Endothelial cell of umbilical vein (primary cell): Measurements from ENCODE around the gene CAND2. TPM values are rescaled to one million over a fixed set of nuclear protein-coding genes. Genes with fewer than 3 reads are reported as not detected.
"Not testable (repeated sequence)": the region's sequence is repeated elsewhere in the genome, so short reads cannot be mapped to it uniquely, and the experiment has no call there.

ENCODE experiments used
- BruUV-seq: library from RNA; stranded (reverse); fragments of 400-500 nt; replicated peaks from 2 replicates; lab custom pipeline; 2021; lab: Mats Ljungman, UMichigan
- CTCF ChIA-PET: fragments of 300-600, 350-600 bp; sonication (Branson Sonifier 250); formaldehyde crosslinking; loops from one replicate; lab custom pipeline; 2021; ENCODE audit warnings: antibody characterized with exemption, inconsistent platforms; lab: Charles Lee
- POLR2A ChIA-PET: fragments of 300-600, 350-600 bp; sonication (Branson Sonifier 250); formaldehyde crosslinking; loops from one replicate; lab custom pipeline; 2021; ENCODE audit warnings: antibody characterized with exemption, inconsistent platforms; lab: Charles Lee
- DNase-seq: peaks from one replicate; pipeline ENCODE4 v3.0.0-alpha.2; 2011; ENCODE audit warnings: low read depth, low spot score
- FAIRE-seq: peaks from 2 replicates; lab custom pipeline; 2011; peaks lifted over from hg19 to GRCh38; lab: Jason Lieb, UNC
- H2AFZ ChIP-seq: 2 replicates; pipeline ENCODE4 v1.6.0; 2012; ENCODE audit warnings: low read depth, low read length, control low read depth, inconsistent platforms
- H3K27ac ChIP-seq: 2 replicates; pipeline ENCODE4 v1.5.1; 2011; ENCODE audit warnings: low read depth, mild to moderate bottlenecking, control low read depth, low read length, moderate library complexity; ENCODE audit not compliant: insufficient read depth
- H3K27me3 ChIP-seq, 2 experiments: 2 replicates each; pipeline versions ENCODE4 v1.6.0 to v1.6.1; 2011; ENCODE audit warnings: low read length in 2 of 2, mixed read lengths in 1 of 2; ENCODE audit not compliant: control insufficient read depth in 2 of 2, insufficient read depth in 2 of 2
- H3K36me3 ChIP-seq, 2 experiments: 2 replicates in 1 of 2; 3 replicates in 1 of 2; pipeline ENCODE4 v1.5.1; 2011; ENCODE audit warnings: low read length in 2 of 2, mild to moderate bottlenecking in 1 of 2, moderate library complexity in 1 of 2; ENCODE audit not compliant: control insufficient read depth in 2 of 2, insufficient read depth in 2 of 2; ENCODE audit errors: extremely low read depth in 1 of 2
- H3K4me1 ChIP-seq: 3 replicates; pipeline ENCODE4 v1.5.1; 2011; ENCODE audit warnings: mild to moderate bottlenecking, low read length; ENCODE audit not compliant: control insufficient read depth, insufficient read depth; ENCODE audit errors: extremely low read depth
- H3K4me2 ChIP-seq: 2 replicates; pipeline ENCODE4 v1.6.1; 2011; ENCODE audit warnings: low read length, control low read depth, mixed read lengths; ENCODE audit not compliant: insufficient read depth
- H3K4me3 ChIP-seq, 3 experiments: fragments of 200-600 bp in 1 of 3; sonication (generic), shearing (Covaris generic) in 1 of 3; replicated peaks in 1 of 3; 2 replicates each; pipeline ENCODE4 v1.5.1; 2011 to 2016; ENCODE audit warnings: control low read depth in 3 of 3, low read length in 3 of 3, mild to moderate bottlenecking in 2 of 3, inconsistent platforms in 1 of 3, low read depth in 1 of 3, moderate library complexity in 1 of 3; ENCODE audit not compliant: insufficient read depth in 1 of 3
- H3K79me2 ChIP-seq: 2 replicates; pipeline ENCODE4 v1.6.0; 2012; ENCODE audit warnings: low read length, inconsistent platforms; ENCODE audit not compliant: control insufficient read depth, insufficient read depth
- H3K9ac ChIP-seq: replicated peaks from 2 replicates; pipeline ENCODE3; 2011; ENCODE audit warnings: low read length, control low read depth; ENCODE audit not compliant: insufficient read depth; ENCODE audit errors: extremely low read depth
- H3K9me1 ChIP-seq: replicated peaks from 3 replicates; pipeline ENCODE4 v1.6.0; 2011; ENCODE audit warnings: mild to moderate bottlenecking, low read length; ENCODE audit not compliant: control insufficient read depth, insufficient read depth; ENCODE audit errors: extremely low read depth
- H3K9me3 ChIP-seq: replicated peaks from 2 replicates; pipeline ENCODE4 v1.5.1; 2012; ENCODE audit warnings: low read length, inconsistent platforms; ENCODE audit not compliant: control insufficient read depth, insufficient read depth
- H4K20me1 ChIP-seq: replicated peaks from 2 replicates; pipeline ENCODE3; 2011; ENCODE audit warnings: mild to moderate bottlenecking, low read length; ENCODE audit not compliant: control insufficient read depth, insufficient read depth; ENCODE audit errors: extremely low read depth
- JUN ChIP-seq: IDR thresholded peaks from 2 replicates; pipeline ENCODE4 v1.6.1; 2011; ENCODE audit warnings: borderline replicate concordance, low read depth; ENCODE audit not compliant: insufficient read length, insufficient read depth
- POLR2AphosphoS5 ChIP-seq: IDR thresholded peaks from 2 replicates; pipeline ENCODE4 v1.6.1; 2012; ENCODE audit warnings: low read depth, mild to moderate bottlenecking, control low read depth, low read length, moderate library complexity; ENCODE audit not compliant: insufficient read depth
- dilution Hi-C: fragments of 300-500 bp; cut with MboI; formaldehyde crosslinking; loops from one replicate; pipeline ENCODE4 v1.15.0; 2019; ENCODE audit warnings: low sequenced_read_pairs; ENCODE audit not compliant: extremely low pct_ligation_motif_present
- intact Hi-C: fragments of 100-400 bp; cut with micrococcal nuclease; formaldehyde crosslinking; loops from one replicate; pipeline ENCODE4 v1.10.0; 2022
- polyA plus RNA-seq, 4 experiments: library from polyadenylated mRNA; depleted of rRNA in 3 of 4; stranded (reverse) in 3 of 4; unstranded in 1 of 4; fragments of >200 nt; gene quantifications; 2 replicates each; pipeline versions ENCODE4 v1.2.1 to v1.2.3, GENCODE V29; 2011 to 2012; ENCODE audit warnings: missing spikeins in 1 of 4
- total RNA-seq: library from RNA; stranded (reverse); gene quantifications from 2 replicates; pipeline ENCODE4 v1.2.3, GENCODE V29; 2021
- TF ChIP-seq, protein P1 (sequence below): IDR thresholded peaks from 2 replicates; pipeline ENCODE4 v1.6.1; 2011; ENCODE audit not compliant: insufficient read depth, insufficient read length

Gene CAND2
- total and polyA plus RNA-seq, 2 donors (not counting 3 experiments of a cell fraction or from before 2014, with no cell fraction given), result 7.1 to 11.0 TPM

GRCh38 chr3:12838179-12838965 is 41.9 kb downstream of the CAND2 start:
- DNase-seq (no peak), FAIRE-seq (no peak)
- H3K27me3 ChIP-seq, result no peaks in the 10 kb centered on the region
- peak overlapping the region; percentile 80 for H3K4me2 ChIP-seq
- H3K27ac ChIP-seq, result no peak overlapping the region
- no peak overlapping the region for H3K9ac ChIP-seq
- peaks cover 59% of the 10 kb centered on the region for H3K79me2 ChIP-seq
- peak overlapping the region in 1 of 3 experiments; percentile 98 for H3K4me3 ChIP-seq
- no peak overlapping the region for H2AFZ ChIP-seq
- dilution Hi-C loops, result no loop called here
- peaks cover 26% of the 10 kb centered on the region for H3K4me1 ChIP-seq
- peaks cover 9% of the 10 kb centered on the region for H4K20me1 ChIP-seq
- no peaks in the 10 kb centered on the region for H3K9me3 ChIP-seq
- intact Hi-C loops, result no loop called here
- POLR2A ChIA-PET, result no interaction called here
- CTCF ChIA-PET, result interaction anchor here (0.9 kb wide), 1 partner anchor 17 kb away, joined by 3 read pairs; no protein-coding TSS in a partner anchor
- TF ChIP-seq, protein P1, sequence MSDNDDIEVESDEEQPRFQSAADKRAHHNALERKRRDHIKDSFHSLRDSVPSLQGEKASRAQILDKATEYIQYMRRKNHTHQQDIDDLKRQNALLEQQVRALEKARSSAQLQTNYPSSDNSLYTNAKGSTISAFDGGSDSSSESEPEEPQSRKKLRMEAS, result no peak
- no peaks in the 10 kb centered on the region for H3K9me1 ChIP-seq
- no TSS peak for BruUV-seq
- peaks cover 39 to 42% of the 10 kb centered on the region in 2 experiments for H3K36me3 ChIP-seq

GRCh38 chr3:12839156-12839946 is 42.9 kb downstream of the CAND2 start:
- no TSS peak for BruUV-seq
- FAIRE-seq, result no peak
- intact Hi-C loops (no loop called here), dilution Hi-C loops (no loop called here)
- TF ChIP-seq JUN, result no peak
- TF ChIP-seq, protein P1, result no peak
- TF ChIP-seq POLR2AphosphoS5, result no peak
- H3K79me2 ChIP-seq, result peaks cover 59% of the 10 kb centered on the region
- H4K20me1 ChIP-seq, result peaks cover 9% of the 10 kb centered on the region
- peaks cover 26% of the 10 kb centered on the region for H3K4me1 ChIP-seq
- ChIA-PET POLR2A (no interaction called here), CTCF (interaction anchor here (1.1 kb wide), 2 partner anchors 29 to 49 kb away, joined by 3 to 4 read pairs; no protein-coding TSS in a partner anchor)
- peak overlapping the region; percentile 10 for H3K9ac ChIP-seq
- H2AFZ ChIP-seq, result no peak overlapping the region
- DNase-seq, result no peak
- H3K4me2 ChIP-seq, result peak overlapping the region; percentile 80
- H3K9me3 ChIP-seq, result no peaks in the 10 kb centered on the region
- no peak overlapping the region for H3K27ac ChIP-seq
- peaks cover 33% of the 10 kb centered on the region in 2 experiments for H3K36me3 ChIP-seq
- no peaks in the 10 kb centered on the region for H3K27me3 ChIP-seq
- no peaks in the 10 kb centered on the region for H3K9me1 ChIP-seq
- H3K4me3 ChIP-seq, result peak overlapping the region in 2 of 3 experiments; percentile 88 to 98

- dilution Hi-C loops, H3K9me1 ChIP-seq, POLR2A ChIA-PET, H3K9me3 ChIP-seq, BruUV-seq, H3K27me3 ChIP-seq, DNase-seq, H4K20me1 ChIP-seq, FAIRE-seq, H2AFZ ChIP-seq: not testable (repeated sequence)
- Histone ChIP-seq H3K4me3 (peak overlapping the region; percentile 88 to 98 (median 91)), H3K36me3 (peaks cover 30 to 33% of the 10 kb centered on the region in 2 experiments), H3K4me2 (peak overlapping the region; percentile 80), H3K79me2 (peaks cover 59% of the 10 kb centered on the region), H3K27ac (peak overlapping the region; percentile 95), H3K4me1 (peaks cover 26% of the 10 kb centered on the region), H3K9ac (peak overlapping the region; percentile 95)
- CTCF ChIA-PET, result interaction anchor here (1.1 to 3.5 kb wide), 4 partner anchors 28 to 53 kb away, joined by 3 to 19 read pairs (median 7); no protein-coding TSS in a partner anchor
- intact Hi-C loops, result loop anchor here (2.0 to 5.0 kb wide), 3 partner anchors 53 to 283 kb away; partner anchors contain the start of genes MKRN2 and RAF1
Measured at GRCh38 chr3:12840148-12840547, 43.7 kb downstream of the CAND2 start.
